GM23338 (cell line): Measurements from ENCODE around the gene SNX1. TPM values are rescaled to one million over a fixed set of nuclear protein-coding genes. Genes with fewer than 3 reads are reported as not detected.

Experiments
- ATAC-seq: fragments of 200-7000 bp; cut with Tn5 transposase; 3 replicates; pipeline ENCODE4 v1.9.1; 2020
- DNase-seq: peaks from one replicate; pipeline ENCODE4 v3.0.0-alpha.2; 2015; ENCODE audit warnings: low spot score
- H2AFZ ChIP-seq: fragments of 200-600 bp; sonication (generic); 2 replicates; pipeline ENCODE4 v1.8.0; 2016; ENCODE audit warnings: antibody characterized with exemption, mild to moderate bottlenecking, moderate library complexity
- H3F3A ChIP-seq: fragments of 200-600 bp; sonication (generic); replicated peaks from 2 replicates; pipeline ENCODE4 v1.8.0; 2017; ENCODE audit warnings: antibody characterized with exemption, mixed run types, low read depth
- H3K27ac ChIP-seq: fragments of 200-600 bp; sonication (generic); 2 replicates; pipeline ENCODE4 v1.6.1; 2016; ENCODE audit warnings: low read depth
- H3K27me3 ChIP-seq: fragments of 200-600 bp; sonication (generic); 2 replicates; pipeline ENCODE4 v1.8.0; 2016; ENCODE audit warnings: mild to moderate bottlenecking, mixed run types, moderate library complexity; ENCODE audit not compliant: insufficient read depth
- H3K36me3 ChIP-seq: fragments of 200-600 bp; sonication (generic); 2 replicates; pipeline ENCODE4 v1.8.0; 2016; ENCODE audit warnings: mild to moderate bottlenecking; ENCODE audit not compliant: insufficient read depth
- H3K4me1 ChIP-seq: fragments of 200-600 bp; sonication (generic); 2 replicates; pipeline ENCODE4 v1.8.0; 2016; ENCODE audit warnings: mild to moderate bottlenecking, moderate library complexity; ENCODE audit not compliant: insufficient read depth
- H3K4me2 ChIP-seq: fragments of 200-600 bp; sonication (generic); 2 replicates; pipeline ENCODE4 v1.7.1; 2017; ENCODE audit warnings: mixed run types
- H3K4me3 ChIP-seq: fragments of 200-600 bp; sonication (generic); 2 replicates; pipeline ENCODE4 v1.6.1; 2016; ENCODE audit warnings: mixed run types
- H3K79me2 ChIP-seq: fragments of 200-600 bp; sonication (generic); replicated peaks from 2 replicates; pipeline ENCODE4 v1.8.0; 2017; ENCODE audit warnings: mild to moderate bottlenecking; ENCODE audit not compliant: insufficient read depth
- H3K9me2 ChIP-seq: fragments of 200-600 bp; sonication (generic); 2 replicates; pipeline ENCODE4 v1.8.0; 2017; ENCODE audit not compliant: insufficient read depth
- H4K20me1 ChIP-seq: fragments of 200-600 bp; sonication (generic); replicated peaks from 2 replicates; pipeline ENCODE4 v1.8.0; 2017; ENCODE audit warnings: mild to moderate bottlenecking; ENCODE audit not compliant: insufficient read depth
- H3K27ac Mint-ChIP-seq: 2 replicates; pipeline ENCODE4 v1.8.0; 2020; ENCODE audit warnings: inconsistent platforms, mild to moderate bottlenecking, moderate library complexity, mixed read lengths
- H3K27me3 Mint-ChIP-seq: 3 replicates; pipeline ENCODE4 v1.8.0; 2022; ENCODE audit warnings: low read depth, mild to moderate bottlenecking, moderate library complexity, mixed read lengths, inconsistent platforms; ENCODE audit not compliant: insufficient read depth, poor library complexity
- H3K36me3 Mint-ChIP-seq: 3 replicates; pipeline ENCODE4 v1.8.0; 2021; ENCODE audit warnings: low read depth, mild to moderate bottlenecking, inconsistent platforms, moderate library complexity, mixed read lengths
- H3K4me1 Mint-ChIP-seq: 3 replicates; pipeline ENCODE4 v1.8.0; 2020; ENCODE audit warnings: mild to moderate bottlenecking, inconsistent platforms, mixed read lengths
- H3K4me3 Mint-ChIP-seq: 3 replicates; pipeline ENCODE4 v1.8.0; 2021; ENCODE audit warnings: moderate library complexity, mild to moderate bottlenecking, inconsistent platforms, mixed read lengths
- H3K9me3 Mint-ChIP-seq: 3 replicates; pipeline ENCODE4 v1.8.0; 2020; ENCODE audit warnings: moderate library complexity, mild to moderate bottlenecking, inconsistent platforms, mixed read lengths
- CREB1 ChIP-seq: fragments of 250-450 bp; sonication (Bioruptor Pico); IDR thresholded peaks from 2 replicates; pipeline ENCODE4 v1.5.0; 2020; ENCODE audit warnings: low read depth, mild to moderate bottlenecking, moderate library complexity
- CTCF ChIP-seq, 2 experiments: fragments of 200-600 bp in 1 of 2; sonication (generic) in 1 of 2; conservative IDR thresholded peaks; 2 replicates each; pipeline versions ENCODE4 v1.5.1 to v1.6.1; 2016 to 2017; ENCODE audit warnings: antibody characterized with exemption in 2 of 2, low read depth in 2 of 2, mild to moderate bottlenecking in 2 of 2, moderate library complexity in 1 of 2
- ETS1 ChIP-seq: IDR thresholded peaks from 2 replicates; pipeline ENCODE4 v1.6.1; 2016; ENCODE audit warnings: antibody characterized with exemption
- EZH2 ChIP-seq: fragments of 200-600 bp; sonication (generic); IDR thresholded peaks from one replicate; pipeline ENCODE4 v1.8.0; 2017; ENCODE audit warnings: antibody characterized with exemption, mild to moderate bottlenecking, low read depth; ENCODE audit not compliant: unreplicated experiment
- EZH2phosphoT487 ChIP-seq: fragments of 200-600 bp; sonication (generic); IDR thresholded peaks from one replicate; pipeline ENCODE4 v1.8.1; 2018; ENCODE audit warnings: antibody characterized with exemption; ENCODE audit not compliant: unreplicated experiment
- JUNB ChIP-seq: IDR thresholded peaks from one replicate; pipeline ENCODE4 v1.6.1; 2016; ENCODE audit warnings: antibody characterized with exemption; ENCODE audit not compliant: unreplicated experiment
- POLR2AphosphoS5 ChIP-seq: IDR thresholded peaks from 2 replicates; pipeline ENCODE4 v1.6.1; 2016; ENCODE audit warnings: antibody characterized with exemption, low read depth
- STAT1 ChIP-seq: IDR thresholded peaks from one replicate; pipeline ENCODE4 v1.6.1; 2016; ENCODE audit warnings: antibody characterized with exemption; ENCODE audit not compliant: unreplicated experiment
- ZNF114 ChIP-seq: fragments of 250-450 bp; sonication (Bioruptor Pico); IDR thresholded peaks from 2 replicates; pipeline ENCODE4 v1.5.0; 2020; ENCODE audit warnings: mild to moderate bottlenecking, moderate library complexity
- ZNF462 ChIP-seq: fragments of 250-450 bp; sonication (Bioruptor Pico); IDR thresholded peaks from 2 replicates; pipeline ENCODE4 v1.5.0; 2020; ENCODE audit warnings: mild to moderate bottlenecking, moderate library complexity
- polyA plus RNA-seq: library from polyadenylated mRNA; unstranded; fragments of >200 nt; fragmentation: Nextera tagmentation; extraction: Ambion mirVana; gene quantifications from 2 replicates; pipeline ENCODE4 v1.2.1, GENCODE V29; 2016
- total RNA-seq: library from RNA; depleted of rRNA; stranded (reverse); fragments of >200 nt; shearing (Covaris generic); gene quantifications from 2 replicates; pipeline ENCODE4 v1.2.3, GENCODE V29; 2014

The SNX1 gene
- total and polyA plus RNA-seq, 2 experiments from 2014 or later, result 33.3 to 33.8 TPM

GRCh38 chr15:64132217-64132616, 36.4 kb downstream of the SNX1 start:
- Histone ChIP-seq H3K4me1 (no peaks in the 10 kb centered on the region), H3K27ac (no peak overlapping the region), H4K20me1 (no peaks in the 10 kb centered on the region; the same call in 1 of the 2 replicates), H3K9me2 (no peaks in the 10 kb centered on the region), H2AFZ (no peak overlapping the region), H3K36me3 (peaks cover 30% of the 10 kb centered on the region), H3F3A (peaks cover 9% of the 10 kb centered on the region; the same call in 1 of the 2 replicates), H3K27me3 (no peaks in the 10 kb centered on the region), H3K79me2 (no peaks in the 10 kb centered on the region), H3K4me3 (no peak overlapping the region), H3K4me2 (no peak overlapping the region)
- ATAC-seq (no peak), DNase-seq (no peak)
- H3K27ac Mint-ChIP-seq, result no peak overlapping the region
- no peaks in the 10 kb centered on the region for H3K9me3 Mint-ChIP-seq
- H3K4me1 Mint-ChIP-seq, result 0 out of 3 replicates have a peak, but pooled peaks cover 4% of the 10 kb centered on the region
- H3K36me3 Mint-ChIP-seq, result peaks cover 73% of the 10 kb centered on the region
- H3K4me3 Mint-ChIP-seq, result no peak overlapping the region
- H3K27me3 Mint-ChIP-seq, result peaks cover 4% of the 10 kb centered on the region
- TF ChIP-seq EZH2 (no peak), ETS1 (no peak), ZNF462 (CRISPR knock-in tag) (no peak), POLR2AphosphoS5 (no peak), CTCF (conservative IDR thresholded peaks at IDR 0.05; ENCODE audit: low read depth in 2 of 2) (no peak), STAT1 (no peak), JUNB (no peak), EZH2phosphoT487 (no peak), ZNF114 (CRISPR knock-in tag) (no peak), CREB1 (CRISPR knock-in tag) (no peak)
